ENCODE results near the gene LAX1. TPM values are rescaled to one million over a fixed set of nuclear protein-coding genes. Genes with fewer than 3 reads are reported as not detected.

Gene LAX1
- total RNA-seq, 4 donors from 2014 or later = 1.2 to 5.4 TPM; not detected in 2

GRCh38 chr1:203799157-203799556, 34.2 kb downstream of the LAX1 start:
- no peak for DNase-seq
- Histone ChIP-seq H3K9me3 (no peaks in the 10 kb centered on the region), H3K4me3 (no peak overlapping the region), H3K4me1 (peaks cover 30 to 72% (median 40%) of the 10 kb centered on the region in 4 donors), H3K36me3 (no peaks in the 10 kb centered on the region), H3K27me3 (no peaks in the 10 kb centered on the region), H3K27ac (no peak overlapping the region)
- in situ Hi-C loops (cut with MboI; ENCODE audit: low pct_ligation_motif_present in 1 of 4, low pct_unique_long_range_greater_than_20kb in 1 of 4, low sequenced_read_pairs in 3 of 4) = no loop called here
- 86 to 100% methylated on average over 3 to 4 of the region's 4 CpGs for WGBS, 2 donors (ENCODE audit: low coverage in 1 of 2)
- intact Hi-C loops (cut with DNase I; ENCODE audit: low total_unique reads) = loop anchor here (10.0 kb wide), 1 partner anchor 294 kb away; no protein-coding TSS in a partner anchor
- no peak for TF ChIP-seq POLR2A (IDR thresholded peaks at IDR 0.05)

- Histone ChIP-seq H3K27ac (no peak overlapping the region), H3K4me3 (no peak overlapping the region), H3K27me3 (no peaks in the 10 kb centered on the region), H3K36me3 (peaks cover 0 to 5% (median 0%) of the 10 kb centered on the region in 4 donors), H3K4me1 (peaks cover 28 to 68% (median 38%) of the 10 kb centered on the region in 4 donors), H3K9me3 (no peaks in the 10 kb centered on the region)
- WGBS, 2 donors (ENCODE audit: low coverage in 1 of 2) = 57% methylated on average over 1 of the region's 1 CpG; no CpG with 5 or more reads in 1 of the 2 donors
- intact Hi-C loops (cut with DNase I; ENCODE audit: low total_unique reads) = loop anchor here (10.0 kb wide), 1 partner anchor 295 kb away; no protein-coding TSS in a partner anchor
- no peak for DNase-seq
- TF ChIP-seq POLR2AphosphoS5 (IDR thresholded peaks at IDR 0.05) (no peak), POLR2A (IDR thresholded peaks at IDR 0.05) (no peak), EP300 (IDR thresholded peaks at IDR 0.05; ENCODE audit: low read depth) (no peak)
- TF ChIP-seq, protein P1, sequence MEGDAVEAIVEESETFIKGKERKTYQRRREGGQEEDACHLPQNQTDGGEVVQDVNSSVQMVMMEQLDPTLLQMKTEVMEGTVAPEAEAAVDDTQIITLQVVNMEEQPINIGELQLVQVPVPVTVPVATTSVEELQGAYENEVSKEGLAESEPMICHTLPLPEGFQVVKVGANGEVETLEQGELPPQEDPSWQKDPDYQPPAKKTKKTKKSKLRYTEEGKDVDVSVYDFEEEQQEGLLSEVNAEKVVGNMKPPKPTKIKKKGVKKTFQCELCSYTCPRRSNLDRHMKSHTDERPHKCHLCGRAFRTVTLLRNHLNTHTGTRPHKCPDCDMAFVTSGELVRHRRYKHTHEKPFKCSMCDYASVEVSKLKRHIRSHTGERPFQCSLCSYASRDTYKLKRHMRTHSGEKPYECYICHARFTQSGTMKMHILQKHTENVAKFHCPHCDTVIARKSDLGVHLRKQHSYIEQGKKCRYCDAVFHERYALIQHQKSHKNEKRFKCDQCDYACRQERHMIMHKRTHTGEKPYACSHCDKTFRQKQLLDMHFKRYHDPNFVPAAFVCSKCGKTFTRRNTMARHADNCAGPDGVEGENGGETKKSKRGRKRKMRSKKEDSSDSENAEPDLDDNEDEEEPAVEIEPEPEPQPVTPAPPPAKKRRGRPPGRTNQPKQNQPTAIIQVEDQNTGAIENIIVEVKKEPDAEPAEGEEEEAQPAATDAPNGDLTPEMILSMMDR (IDR thresholded peaks at IDR 0.05) = no peak
- in situ Hi-C loops (cut with MboI; ENCODE audit: low pct_ligation_motif_present in 1 of 4, low pct_unique_long_range_greater_than_20kb in 1 of 4, low sequenced_read_pairs in 3 of 4) = no loop called here
Measured at GRCh38 chr1:203799971-203800370, 35.0 kb downstream of the LAX1 start.

- DNase-seq = no peak
- H3K9me3 ChIP-seq = no peaks in the 10 kb centered on the region
- no peak overlapping the region for H3K27ac ChIP-seq
- TF ChIP-seq, protein P1 (IDR thresholded peaks at IDR 0.05) = no peak
- no peak for TF ChIP-seq POLR2AphosphoS5 (IDR thresholded peaks at IDR 0.05)
- no peak for TF ChIP-seq EP300 (IDR thresholded peaks at IDR 0.05; ENCODE audit: low read depth)
- no peak for TF ChIP-seq POLR2A (IDR thresholded peaks at IDR 0.05)
- H3K4me1 ChIP-seq = peaks cover 11 to 38% (median 13%) of the 10 kb centered on the region in 4 donors
- no peak overlapping the region for H3K4me3 ChIP-seq
- peaks cover 0 to 28% (median 4%) of the 10 kb centered on the region in 4 donors for H3K36me3 ChIP-seq
- intact Hi-C loops (cut with DNase I; ENCODE audit: low total_unique reads) = no loop called here
- H3K27me3 ChIP-seq = no peaks in the 10 kb centered on the region
- in situ Hi-C loops (cut with MboI; ENCODE audit: low pct_ligation_motif_present in 1 of 4, low pct_unique_long_range_greater_than_20kb in 1 of 4, low sequenced_read_pairs in 3 of 4) = no loop called here
- WGBS, 2 donors (ENCODE audit: low coverage in 1 of 2) = 92 to 97% methylated on average over 5 to 7 of the region's 7 CpGs
Measured at GRCh38 chr1:203805689-203806088, 40.7 kb downstream of the LAX1 start.

GRCh38 chr1:203807196-203807595, 42.2 kb downstream of the LAX1 start:
- H3K27ac ChIP-seq = peak overlapping the region in 3 of 4 donors; percentile 12 to 57 (median 19)
- no peaks in the 10 kb centered on the region for H3K27me3 ChIP-seq
- in situ Hi-C loops (cut with MboI; ENCODE audit: low pct_ligation_motif_present in 1 of 4, low pct_unique_long_range_greater_than_20kb in 1 of 4, low sequenced_read_pairs in 3 of 4) (no loop called here), intact Hi-C loops (cut with DNase I; ENCODE audit: low total_unique reads) (no loop called here)
- peaks cover 0 to 22% (median 7%) of the 10 kb centered on the region in 4 donors for H3K4me1 ChIP-seq
- H3K4me3 ChIP-seq = no peak overlapping the region
- TF ChIP-seq EP300 (IDR thresholded peaks at IDR 0.05; ENCODE audit: low read depth) (no peak), POLR2A (IDR thresholded peaks at IDR 0.05) (no peak), POLR2AphosphoS5 (IDR thresholded peaks at IDR 0.05) (no peak)
- TF ChIP-seq, protein P1 (IDR thresholded peaks at IDR 0.05) = no peak
- WGBS, 2 donors (ENCODE audit: low coverage in 1 of 2) = 83 to 84% methylated on average over 2 of the region's 2 CpGs
- no peak for DNase-seq
- H3K9me3 ChIP-seq = no peaks in the 10 kb centered on the region
- H3K36me3 ChIP-seq = peaks cover 0 to 28% (median 4%) of the 10 kb centered on the region in 4 donors
